Body of pancreas (tissue), 4 donors: ENCODE results near the gene MZF1. TPM values are rescaled to one million over a fixed set of nuclear protein-coding genes. Genes with fewer than 3 reads are reported as not detected.

Experiments used
- ATAC-seq: fragments of 150-250 bp; one replicate; pipeline ENCODE4 v1.9.1; 2016
- DNase-seq, 4 donors: peaks; one replicate each; pipeline ENCODE4 v3.0.0-alpha.2; 2019
- H3K27ac ChIP-seq, 4 donors: fragments of 200-600 bp; sonication (generic); 1 replicate in 3 of 4; 2 replicates in 1 of 4; pipeline versions ENCODE4 v1.5.1 to v1.6.1; 2016 to 2019; ENCODE audit warnings: mild to moderate bottlenecking in 1 of 4, mixed read lengths in 1 of 4, moderate library complexity in 1 of 4
- H3K27me3 ChIP-seq, 2 donors: fragments of 200-600 bp; sonication (generic); one replicate each; pipeline ENCODE4 v1.6.0; 2016; ENCODE audit warnings: mild to moderate bottlenecking in 1 of 2
- H3K36me3 ChIP-seq, 2 donors: fragments of 200-600 bp; sonication (generic); replicated peaks in 1 of 2; 2 replicates each; pipeline ENCODE4 v1.5.1; 2016; ENCODE audit warnings: low read depth in 2 of 2; ENCODE audit not compliant: insufficient read depth in 1 of 2
- H3K4me1 ChIP-seq: fragments of 200-600 bp; sonication (generic); one replicate; pipeline ENCODE4 v1.6.0; 2016
- H3K4me3 ChIP-seq, 2 donors: fragments of 200-600 bp; sonication (generic); 1 replicate in 1 of 2; 2 replicates in 1 of 2; pipeline ENCODE4 v1.5.1; 2016 to 2019
- H3K9me3 ChIP-seq, 3 donors: fragments of 200-600 bp; sonication (generic); 1 replicate in 2 of 3; 2 replicates in 1 of 3; pipeline ENCODE4 v1.5.1; 2016
- CTCF ChIP-seq, 7 experiments: fragments of 450-650 bp in 4 of 7; fragments of 200-600 bp in 3 of 7; sonication (generic) in 3 of 7; IDR thresholded peaks; one replicate each; pipeline ENCODE4 v1.5.1; 2016 to 2019; ENCODE audit warnings: antibody characterized with exemption in 7 of 7
- POLR2A ChIP-seq, 3 donors: fragments of 450-650 bp; IDR thresholded peaks; one replicate each; pipeline ENCODE4 v1.6.1; 2016; ENCODE audit warnings: antibody characterized with exemption in 3 of 3, mild to moderate bottlenecking in 2 of 3
- WGBS, 2 donors: methylation state at CpG; one replicate each; pipeline ENCODE4 v1.1.5; 2017; 5-methylcytosine and 5-hydroxymethylcytosine counted together
- intact Hi-C: fragments of 100-400 bp; cut with DNase I; formaldehyde crosslinking; loops from one replicate; pipeline ENCODE4 v1.15.1; 2023
- total RNA-seq, 2 donors: library from RNA; depleted of rRNA; stranded (reverse); fragments of >200 nt; gene quantifications; one replicate each; pipeline ENCODE4 v1.1.0, GENCODE V29; 2016

MZF1 gene
- total RNA-seq, 2 donors from 2014 or later, result 31.4 to 59.3 TPM

- ATAC-seq (no peak), DNase-seq (no peak)
- no peak overlapping the region for H3K4me3 ChIP-seq
- H3K9me3 ChIP-seq, result no peaks in the 10 kb centered on the region
- no peaks in the 10 kb centered on the region for H3K36me3 ChIP-seq
- no peak overlapping the region for H3K27ac ChIP-seq
- no peaks in the 10 kb centered on the region for H3K27me3 ChIP-seq
- intact Hi-C loops, result no loop called here
- 86 to 87% methylated on average over 3 of the region's 3 CpGs for WGBS, 2 donors
- H3K4me1 ChIP-seq, result peaks cover 8% of the 10 kb centered on the region
- TF ChIP-seq POLR2A (IDR thresholded peaks at IDR 0.05), result no peak
- TF ChIP-seq CTCF (IDR thresholded peaks at IDR 0.05), result no peak
Observed at GRCh38 chr19:58535857-58536256, 37.3 kb downstream of the MZF1 start.

DNA sequence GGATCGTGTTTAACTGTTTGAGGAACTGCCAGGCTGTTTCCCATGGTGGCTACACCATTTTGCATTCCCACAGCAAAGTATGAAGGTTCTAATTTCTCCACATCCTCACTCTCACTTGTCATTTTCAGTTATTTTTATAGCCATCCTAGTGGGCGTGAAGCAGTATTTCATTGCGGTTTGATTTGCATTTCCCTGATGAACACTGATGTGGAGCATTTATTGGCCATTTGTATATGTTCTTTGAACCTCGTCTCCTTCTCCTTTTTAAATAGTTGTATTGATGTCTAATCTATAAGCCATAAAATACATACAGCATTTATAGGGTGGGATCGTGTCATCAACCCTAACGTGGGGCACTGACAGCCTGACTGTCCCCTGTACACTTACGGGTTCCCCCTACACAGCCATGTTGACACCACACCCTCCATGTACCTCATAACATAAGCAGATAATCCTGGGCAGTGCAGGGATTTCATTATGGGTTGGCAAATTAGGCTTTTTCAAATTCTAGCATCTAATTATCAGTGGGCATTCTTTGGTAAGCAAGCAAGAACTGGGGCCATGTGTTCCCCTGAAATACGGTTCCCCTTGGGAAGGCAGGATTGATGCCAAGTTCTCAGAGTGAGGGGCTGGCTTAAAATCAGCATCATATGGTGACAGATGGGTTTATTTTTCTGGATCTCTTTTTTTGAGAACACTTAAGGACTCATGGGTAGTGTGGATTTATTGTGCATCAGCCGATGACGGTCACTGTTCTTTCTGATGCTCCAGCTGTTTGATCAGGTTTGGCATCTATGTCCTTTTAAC is 41.9 kb downstream of the MZF1 start:
- Histone ChIP-seq H3K4me1 (no peaks in the 10 kb centered on the region), H3K36me3 (no peaks in the 10 kb centered on the region), H3K4me3 (no peak overlapping the region), H3K9me3 (no peaks in the 10 kb centered on the region), H3K27ac (no peak overlapping the region), H3K27me3 (no peaks in the 10 kb centered on the region)
- 54 to 61% methylated on average over 10 of the region's 10 CpGs for WGBS, 2 donors
- no peak for ATAC-seq
- TF ChIP-seq CTCF (IDR thresholded peaks at IDR 0.05) (no peak), POLR2A (IDR thresholded peaks at IDR 0.05) (no peak)
- intact Hi-C loops, result no loop called here
- no peak for DNase-seq

GRCh38 chr19:58529405-58529804 is 43.7 kb downstream of the MZF1 start:
- H3K27ac ChIP-seq, result no peak overlapping the region
- intact Hi-C loops, result no loop called here
- no peaks in the 10 kb centered on the region for H3K4me1 ChIP-seq
- no peaks in the 10 kb centered on the region for H3K9me3 ChIP-seq
- ATAC-seq (no peak), DNase-seq (no peak)
- 43 to 50% methylated on average over 3 of the region's 3 CpGs for WGBS, 2 donors
- no peaks in the 10 kb centered on the region for H3K27me3 ChIP-seq
- H3K36me3 ChIP-seq, result no peaks in the 10 kb centered on the region
- TF ChIP-seq POLR2A (IDR thresholded peaks at IDR 0.05), result no peak
- TF ChIP-seq CTCF (IDR thresholded peaks at IDR 0.05), result no peak
- H3K4me3 ChIP-seq, result no peak overlapping the region

DNA sequence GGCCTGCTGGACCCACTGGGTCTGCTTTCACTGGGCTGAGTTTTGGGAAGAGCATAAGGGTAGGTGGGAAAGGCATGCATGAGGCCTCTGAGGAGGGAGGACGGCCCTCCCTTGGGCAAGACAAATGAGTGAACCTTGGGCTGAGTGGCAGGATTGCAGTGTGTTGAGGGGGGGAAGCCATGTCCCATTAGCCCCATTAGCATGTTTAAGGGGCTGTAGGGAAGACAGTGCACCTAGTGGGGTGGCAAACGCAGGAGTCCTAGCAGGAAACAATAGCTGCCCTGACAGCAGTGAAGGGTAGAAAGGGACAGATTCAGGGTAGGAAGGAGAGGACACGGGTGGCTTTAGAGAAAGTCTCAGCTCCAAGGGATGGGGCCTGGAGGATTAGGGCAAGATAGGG is 50.4 kb downstream of the MZF1 start:
- Histone ChIP-seq H3K9me3 (no peaks in the 10 kb centered on the region), H3K27me3 (no peaks in the 10 kb centered on the region), H3K27ac (no peak overlapping the region), H3K4me3 (no peak overlapping the region), H3K4me1 (peaks cover 18% of the 10 kb centered on the region), H3K36me3 (no peaks in the 10 kb centered on the region)
- no peak for DNase-seq
- intact Hi-C loops, result no loop called here
- TF ChIP-seq CTCF (IDR thresholded peaks at IDR 0.05) (no peak), POLR2A (IDR thresholded peaks at IDR 0.05) (no peak)
- 72 to 87% methylated on average over 3 of the region's 3 CpGs for WGBS, 2 donors
- ATAC-seq, result no peak

GRCh38 chr19:58521651-58522050 is 51.5 kb downstream of the MZF1 start:
- WGBS, 2 donors, result 52 to 61% methylated on average over 4 of the region's 4 CpGs
- TF ChIP-seq CTCF (IDR thresholded peaks at IDR 0.05), result no peak
- no peak for TF ChIP-seq POLR2A (IDR thresholded peaks at IDR 0.05)
- Histone ChIP-seq H3K4me3 (no peak overlapping the region), H3K9me3 (no peaks in the 10 kb centered on the region), H3K4me1 (peaks cover 24% of the 10 kb centered on the region), H3K36me3 (peaks cover 0 to 3% of the 10 kb centered on the region in 2 donors), H3K27me3 (no peaks in the 10 kb centered on the region), H3K27ac (no peak overlapping the region)
- no peak for DNase-seq
- intact Hi-C loops, result no loop called here
- ATAC-seq, result no peak
